H9 (cell line): ENCODE measurements around the gene TMEM117. TPM values are rescaled to one million over a fixed set of nuclear protein-coding genes. Genes with fewer than 3 reads are reported as not detected.

Experiments
- DNase-seq: peaks from one replicate; pipeline ENCODE4 v3.0.0-alpha.2; 2017
- H2AFZ ChIP-seq: one replicate; pipeline ENCODE4 v1.6.1; 2013; ENCODE audit warnings: mild to moderate bottlenecking, low read length, control low read depth, moderate library complexity
- H2AK5ac ChIP-seq: 2 replicates; pipeline ENCODE4 v1.6.1; 2013; ENCODE audit warnings: low read length, control low read depth, mixed read lengths; ENCODE audit not compliant: insufficient read length
- H2BK120ac ChIP-seq: one replicate; pipeline ENCODE4 v1.6.1; 2013; ENCODE audit warnings: low read depth, mild to moderate bottlenecking, low read length, control low read depth, inconsistent platforms; ENCODE audit not compliant: poor library complexity, severe bottlenecking
- H2BK12ac ChIP-seq: 2 replicates; pipeline ENCODE4 v1.6.1; 2013; ENCODE audit warnings: low read length, control low read depth, mixed read lengths, low read depth; ENCODE audit not compliant: insufficient read length
- H2BK15ac ChIP-seq: 2 replicates; pipeline ENCODE4 v1.6.1; 2013; ENCODE audit warnings: low read depth, low read length, control low read depth
- H2BK20ac ChIP-seq: one replicate; pipeline ENCODE4 v1.6.1; 2013; ENCODE audit warnings: low read depth, mild to moderate bottlenecking, low read length, control low read depth, inconsistent platforms; ENCODE audit not compliant: poor library complexity, severe bottlenecking
- H2BK5ac ChIP-seq: 2 replicates; pipeline ENCODE4 v1.6.1; 2013; ENCODE audit warnings: low read length, control low read depth, mixed read lengths; ENCODE audit not compliant: insufficient read length
- H3K14ac ChIP-seq: 2 replicates; pipeline ENCODE4 v1.6.1; 2013; ENCODE audit warnings: low read length, control low read depth; ENCODE audit not compliant: insufficient read depth
- H3K18ac ChIP-seq: 2 replicates; pipeline ENCODE4 v1.6.1; 2013; ENCODE audit warnings: low read depth, mild to moderate bottlenecking, mixed read lengths, low read length, control low read depth; ENCODE audit not compliant: insufficient read length
- H3K23ac ChIP-seq: 2 replicates; pipeline ENCODE4 v1.6.1; 2013; ENCODE audit warnings: low read length, control low read depth, mixed read lengths, low read depth; ENCODE audit not compliant: insufficient read length
- H3K23me2 ChIP-seq: 2 replicates; pipeline ENCODE4 v1.6.1; 2013; ENCODE audit warnings: low read depth, mild to moderate bottlenecking, mixed read lengths, low read length, control low read depth; ENCODE audit not compliant: insufficient read length, poor library complexity, severe bottlenecking
- H3K27ac ChIP-seq: 2 replicates; pipeline ENCODE4 v1.5.1; 2013; ENCODE audit warnings: low read length, control low read depth, mixed read lengths, low read depth; ENCODE audit not compliant: insufficient read length
- H3K27me3 ChIP-seq: 2 replicates; pipeline ENCODE4 v1.6.1; 2013; ENCODE audit warnings: low read length, control low read depth, inconsistent platforms; ENCODE audit not compliant: insufficient read depth
- H3K4ac ChIP-seq: 2 replicates; pipeline ENCODE4 v1.6.1; 2013; ENCODE audit warnings: low read depth, mild to moderate bottlenecking, control low read depth, inconsistent platforms, low read length, moderate library complexity
- H3K4me1 ChIP-seq: 2 replicates; pipeline ENCODE4 v1.6.1; 2013; ENCODE audit warnings: low read length, control low read depth, inconsistent platforms; ENCODE audit not compliant: insufficient read depth
- H3K4me2 ChIP-seq: 2 replicates; pipeline ENCODE4 v1.6.1; 2013; ENCODE audit warnings: low read length, control low read depth, mixed read lengths; ENCODE audit not compliant: insufficient read length, insufficient read depth
- H3K56ac ChIP-seq: 2 replicates; pipeline ENCODE4 v1.6.1; 2013; ENCODE audit warnings: low read depth, mild to moderate bottlenecking, mixed read lengths, low read length, control low read depth; ENCODE audit not compliant: insufficient read length
- H3K79me1 ChIP-seq: 2 replicates; pipeline ENCODE4 v1.6.1; 2013; ENCODE audit warnings: low read depth, mild to moderate bottlenecking, moderate library complexity, low read length, control low read depth, inconsistent platforms; ENCODE audit not compliant: insufficient read depth, poor library complexity, severe bottlenecking
- H3K79me2 ChIP-seq: 2 replicates; pipeline ENCODE4 v1.6.1; 2013; ENCODE audit warnings: low read length, control low read depth, inconsistent platforms; ENCODE audit not compliant: insufficient read depth
- H3K9ac ChIP-seq: 2 replicates; pipeline ENCODE4 v1.6.1; 2013; ENCODE audit warnings: low read length, control low read depth, mixed read lengths; ENCODE audit not compliant: insufficient read length; ENCODE audit errors: extremely low read depth
- H3K9me3 ChIP-seq: one replicate; pipeline ENCODE4 v1.6.1; 2013; ENCODE audit warnings: low read depth, low read length, inconsistent platforms; ENCODE audit not compliant: control insufficient read depth
- H3T11ph ChIP-seq: one replicate; pipeline ENCODE4 v1.6.1; 2013; ENCODE audit warnings: mild to moderate bottlenecking, low read length, control low read depth, inconsistent platforms
- H4K20me1 ChIP-seq: one replicate; pipeline ENCODE4 v1.6.1; 2013; ENCODE audit not compliant: control insufficient read depth, insufficient read length, insufficient read depth
- H4K5ac ChIP-seq: 2 replicates; pipeline ENCODE4 v1.6.1; 2013; ENCODE audit warnings: low read depth, mild to moderate bottlenecking, mixed read lengths, low read length, control low read depth; ENCODE audit not compliant: insufficient read length
- H4K8ac ChIP-seq: replicated peaks from 2 replicates; pipeline ENCODE4 v1.6.1; 2013; ENCODE audit warnings: low read length, control low read depth, mixed read lengths, low read depth; ENCODE audit not compliant: insufficient read length
- H4K91ac ChIP-seq: 2 replicates; pipeline ENCODE4 v1.6.1; 2013; ENCODE audit warnings: low read depth, mild to moderate bottlenecking, moderate library complexity, mixed read lengths, low read length, control low read depth; ENCODE audit not compliant: insufficient read length
- H3K27ac Mint-ChIP-seq, 3 experiments: 2 replicates in 2 of 3; 3 replicates in 1 of 3; pipeline ENCODE4 v1.8.0; 2020 to 2021; ENCODE audit warnings: mixed read lengths in 3 of 3, mild to moderate bottlenecking in 1 of 3, moderate library complexity in 1 of 3
- H3K27me3 Mint-ChIP-seq: 2 replicates; pipeline ENCODE4 v1.8.0; 2021; ENCODE audit warnings: low read depth, mild to moderate bottlenecking, moderate library complexity, mixed read lengths
- H3K36me3 Mint-ChIP-seq, 3 experiments: 2 replicates in 2 of 3; 3 replicates in 1 of 3; pipeline ENCODE4 v1.8.0; 2020 to 2021; ENCODE audit warnings: low read depth in 3 of 3, mixed read lengths in 3 of 3; ENCODE audit not compliant: insufficient read depth in 1 of 3
- H3K4me1 Mint-ChIP-seq, 2 experiments: 2 replicates each; pipeline ENCODE4 v1.8.0; 2020; ENCODE audit warnings: mixed read lengths in 2 of 2
- H3K4me3 Mint-ChIP-seq, 2 experiments: 2 replicates in 1 of 2; 3 replicates in 1 of 2; pipeline ENCODE4 v1.8.0; 2020 to 2021; ENCODE audit warnings: mild to moderate bottlenecking in 2 of 2, mixed read lengths in 2 of 2, moderate library complexity in 1 of 2
- H3K9me3 Mint-ChIP-seq, 2 experiments: 2 replicates in 1 of 2; 3 replicates in 1 of 2; pipeline ENCODE4 v1.8.0; 2020; ENCODE audit warnings: mild to moderate bottlenecking in 2 of 2, mixed read lengths in 2 of 2, moderate library complexity in 1 of 2
- CTCF ChIP-seq: fragments of 200-600 bp; sonication (generic); conservative IDR thresholded peaks from 3 replicates; pipeline ENCODE4 v1.8.0; 2021; ENCODE audit warnings: antibody characterized with exemption, mild to moderate bottlenecking
- WGBS: extraction: QIAGEN DNeasy Blood & Tissue Kit; methylation state at CpG from one replicate; pipeline ENCODE4 v1.1.7; 2013; ENCODE audit warnings: missing lambda C conversion rate, low lambda C conversion rate, mixed read lengths; ENCODE audit not compliant: insufficient read length; ENCODE audit errors: extremely low coverage; 5-methylcytosine and 5-hydroxymethylcytosine counted together
- total RNA-seq: library from RNA; stranded (reverse); gene quantifications from 2 replicates; pipeline ENCODE4 v1.2.1, GENCODE V29; 2021

The TMEM117 gene
- total RNA-seq, 1 experiment from 2014 or later: 1.7 TPM

GRCh38 chr12:44098786-44099185 lies 262.9 kb downstream of the TMEM117 start:
- WGBS: no CpG with 5 or more reads among the region's 1 CpG
- Mint-ChIP-seq H3K36me3 (no peaks in the 10 kb centered on the region), H3K4me1 (no peaks in the 10 kb centered on the region)

More at GRCh38 chr12:44098786-44099185, 262.9 kb downstream of the TMEM117 start:
- no peak overlapping the region for H2BK12ac ChIP-seq
- no peak overlapping the region for H2AFZ ChIP-seq
- no peaks in the 10 kb centered on the region for H3K23me2 ChIP-seq
- no peak overlapping the region for H3K18ac ChIP-seq
- DNase-seq: no peak
- Mint-ChIP-seq H3K27ac (no peak overlapping the region), H3K4me3 (no peak overlapping the region), H3K9me3 (peaks cover 2 to 3% of the 10 kb centered on the region in 2 experiments; a peak in 1 of 5 replicates), H3K27me3 (no peaks in the 10 kb centered on the region)
- H3K27me3 ChIP-seq: no peaks in the 10 kb centered on the region
- no peak overlapping the region for H2BK120ac ChIP-seq
- H2BK5ac ChIP-seq: no peak overlapping the region
- no peak overlapping the region for H3K27ac ChIP-seq
- no peaks in the 10 kb centered on the region for H3K4me1 ChIP-seq
- no peaks in the 10 kb centered on the region for H4K20me1 ChIP-seq
- H3K79me2 ChIP-seq: no peaks in the 10 kb centered on the region
- no peak overlapping the region for H2BK20ac ChIP-seq
- no peak overlapping the region for H3K14ac ChIP-seq
- H3K56ac ChIP-seq: no peak overlapping the region
- no peak overlapping the region for H3K23ac ChIP-seq
- no peak overlapping the region for H2AK5ac ChIP-seq
- no peaks in the 10 kb centered on the region for H3K9me3 ChIP-seq
- no peak overlapping the region for H3K4me2 ChIP-seq
- no peak overlapping the region for H2BK15ac ChIP-seq
- H3K9ac ChIP-seq: no peak overlapping the region
- H4K5ac ChIP-seq: no peak overlapping the region
- no peak overlapping the region for H3K4ac ChIP-seq
- no peak overlapping the region for H4K91ac ChIP-seq
- no peak for TF ChIP-seq CTCF
- no peak overlapping the region for H4K8ac ChIP-seq
- H3T11ph ChIP-seq: no peak overlapping the region
- no peaks in the 10 kb centered on the region for H3K79me1 ChIP-seq
